ENCODE results near the gene ISYNA1. TPM values are rescaled to one million over a fixed set of nuclear protein-coding genes. Genes with fewer than 3 reads are reported as not detected.

The ISYNA1 gene
- total RNA-seq, 1 experiment from 2014 or later = 6.8 TPM

DNA sequence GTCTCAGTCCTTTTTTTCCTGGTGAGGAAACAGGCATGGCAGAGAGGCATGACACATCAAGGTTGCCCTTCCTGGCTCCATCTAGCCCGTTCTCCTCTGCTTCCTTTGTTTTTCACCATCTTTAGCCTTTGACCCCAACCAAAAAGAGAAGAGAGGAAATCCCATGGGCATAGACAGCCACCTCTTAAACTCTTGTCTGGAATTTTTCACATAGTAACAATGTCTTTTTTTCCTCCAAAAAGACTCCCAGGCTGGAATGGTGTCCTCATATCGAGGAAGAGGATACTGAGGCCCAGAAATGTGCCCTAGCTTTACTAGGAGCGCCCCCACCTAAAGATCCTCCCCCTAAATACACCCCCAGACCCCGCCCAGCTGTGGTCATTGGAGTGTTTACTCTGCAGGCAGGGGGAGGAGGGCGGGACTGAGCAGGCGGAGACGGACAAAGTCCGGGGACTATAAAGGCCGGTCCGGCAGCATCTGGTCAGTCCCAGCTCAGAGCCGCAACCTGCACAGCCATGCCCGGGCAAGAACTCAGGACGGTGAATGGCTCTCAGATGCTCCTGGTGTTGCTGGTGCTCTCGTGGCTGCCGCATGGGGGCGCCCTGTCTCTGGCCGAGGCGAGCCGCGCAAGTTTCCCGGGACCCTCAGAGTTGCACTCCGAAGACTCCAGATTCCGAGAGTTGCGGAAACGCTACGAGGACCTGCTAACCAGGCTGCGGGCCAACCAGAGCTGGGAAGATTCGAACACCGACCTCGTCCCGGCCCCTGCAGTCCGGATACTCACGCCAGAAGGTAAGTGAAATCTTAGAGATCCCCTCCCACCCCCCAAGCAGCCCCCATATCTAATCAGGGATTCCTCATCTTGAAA, 52.0 kb downstream of the ISYNA1 start, which contains the start of gene GDF15:
Gene GDF15 (plus strand): TSS at position 484 of the 868 bp plus-strand sequence. CDS start 32 bp downstream, at position 516.
- no peaks in the 10 kb centered on the region for H3K9me3 Mint-ChIP-seq (ENCODE audit: unreplicated experiment)
- BruUV-seq (replicated peaks) = no TSS peak
- DNase-seq (ENCODE audit: unreplicated experiment) = peak; percentile 85
- H3K36me3 Mint-ChIP-seq (ENCODE audit: insufficient read depth, unreplicated experiment) = peaks cover 43% of the 10 kb centered on the region
- CTCF ChIA-PET = interaction anchor here (0.5 to 4.8 kb wide), 15 partner anchors 10 to 1065 kb away, joined by 3 to 61 read pairs (median 3); no protein-coding TSS in a partner anchor
- POLR2A ChIA-PET = interaction anchor here (0.5 to 5.5 kb wide), 14 partner anchors 12 to 193 kb away, joined by 3 to 44 read pairs (median 5); partner anchors contain the start of genes JUND, MPV17L2 and SSBP4
- H3K27ac Mint-ChIP-seq (ENCODE audit: low read depth, unreplicated experiment) = peak within 1 kb of the TSS; percentile 77
- TF ChIP-seq, protein P1, sequence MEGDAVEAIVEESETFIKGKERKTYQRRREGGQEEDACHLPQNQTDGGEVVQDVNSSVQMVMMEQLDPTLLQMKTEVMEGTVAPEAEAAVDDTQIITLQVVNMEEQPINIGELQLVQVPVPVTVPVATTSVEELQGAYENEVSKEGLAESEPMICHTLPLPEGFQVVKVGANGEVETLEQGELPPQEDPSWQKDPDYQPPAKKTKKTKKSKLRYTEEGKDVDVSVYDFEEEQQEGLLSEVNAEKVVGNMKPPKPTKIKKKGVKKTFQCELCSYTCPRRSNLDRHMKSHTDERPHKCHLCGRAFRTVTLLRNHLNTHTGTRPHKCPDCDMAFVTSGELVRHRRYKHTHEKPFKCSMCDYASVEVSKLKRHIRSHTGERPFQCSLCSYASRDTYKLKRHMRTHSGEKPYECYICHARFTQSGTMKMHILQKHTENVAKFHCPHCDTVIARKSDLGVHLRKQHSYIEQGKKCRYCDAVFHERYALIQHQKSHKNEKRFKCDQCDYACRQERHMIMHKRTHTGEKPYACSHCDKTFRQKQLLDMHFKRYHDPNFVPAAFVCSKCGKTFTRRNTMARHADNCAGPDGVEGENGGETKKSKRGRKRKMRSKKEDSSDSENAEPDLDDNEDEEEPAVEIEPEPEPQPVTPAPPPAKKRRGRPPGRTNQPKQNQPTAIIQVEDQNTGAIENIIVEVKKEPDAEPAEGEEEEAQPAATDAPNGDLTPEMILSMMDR (IDR thresholded peaks at IDR 0.05; ENCODE audit: unreplicated experiment) = peak; percentile 74
- peak within 1 kb of the TSS; percentile 79 for H3K4me3 Mint-ChIP-seq (ENCODE audit: unreplicated experiment)
- peaks cover 23% of the 10 kb centered on the region for H3K4me1 Mint-ChIP-seq (ENCODE audit: insufficient read depth, unreplicated experiment)
- H3K27me3 Mint-ChIP-seq (ENCODE audit: insufficient read depth, unreplicated experiment) = no peaks in the 10 kb centered on the region
- intact Hi-C loops (cut with micrococcal nuclease) = loop anchor here (1.0 kb wide), 1 partner anchor 37 kb away; no protein-coding TSS in a partner anchor

DNA sequence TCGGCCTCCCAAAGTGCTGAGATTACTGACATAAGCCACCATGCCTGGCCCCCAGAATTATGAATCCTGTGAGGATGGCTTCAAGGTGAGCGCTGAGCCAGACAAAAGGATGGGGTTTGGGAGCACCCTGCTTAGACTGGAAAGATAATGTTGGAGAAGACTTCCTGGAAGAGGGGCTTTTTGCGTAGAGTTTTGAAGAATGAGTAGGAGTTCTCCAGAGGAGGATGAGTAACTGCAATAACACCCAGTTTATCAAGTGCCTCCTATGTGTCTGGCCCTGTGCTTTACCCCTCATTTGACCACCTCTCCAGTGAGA, 52.6 kb downstream of the ISYNA1 start:
- Mint-ChIP-seq H3K36me3 (ENCODE audit: insufficient read depth, unreplicated experiment) (peaks cover 40% of the 10 kb centered on the region), H3K27ac (ENCODE audit: low read depth, unreplicated experiment) (peak overlapping the region; percentile 77), H3K4me3 (ENCODE audit: unreplicated experiment) (no peak overlapping the region), H3K9me3 (ENCODE audit: unreplicated experiment) (no peaks in the 10 kb centered on the region), H3K4me1 (ENCODE audit: insufficient read depth, unreplicated experiment) (peaks cover 20% of the 10 kb centered on the region), H3K27me3 (ENCODE audit: insufficient read depth, unreplicated experiment) (no peaks in the 10 kb centered on the region)
- intact Hi-C loops (cut with micrococcal nuclease) = no loop called here
- ChIA-PET POLR2A (interaction anchor here (0.5 to 5.5 kb wide), 12 partner anchors 11 to 193 kb away, joined by 3 to 44 read pairs (median 6); partner anchors contain the start of genes JUND, MPV17L2 and SSBP4), CTCF (interaction anchor here (0.6 to 4.8 kb wide), 11 partner anchors 9 to 87 kb away, joined by 3 to 61 read pairs (median 3); no protein-coding TSS in a partner anchor)
- TF ChIP-seq, protein P1 (IDR thresholded peaks at IDR 0.05; ENCODE audit: unreplicated experiment) = no peak
- BruUV-seq (replicated peaks) = TSS peak; percentile 91
- DNase-seq (ENCODE audit: unreplicated experiment) = no peak

GRCh38 chr19:18384775-18385174, 53.2 kb downstream of the ISYNA1 start:
- POLR2A ChIA-PET = interaction anchor here (0.6 to 2.0 kb wide), 2 partner anchors 34 to 35 kb away, joined by 3 to 6 read pairs; partner anchors contain the start of gene SSBP4
- intact Hi-C loops (cut with micrococcal nuclease) = no loop called here
- BruUV-seq (replicated peaks) = no TSS peak
- CTCF ChIA-PET = interaction anchor here (0.7 to 1.7 kb wide), 3 partner anchors 11 to 39 kb away, joined by 3 to 5 read pairs (median 4); no protein-coding TSS in a partner anchor
- no peaks in the 10 kb centered on the region for H3K9me3 Mint-ChIP-seq (ENCODE audit: unreplicated experiment)
- TF ChIP-seq, protein P1 (IDR thresholded peaks at IDR 0.05; ENCODE audit: unreplicated experiment) = no peak
- no peaks in the 10 kb centered on the region for H3K27me3 Mint-ChIP-seq (ENCODE audit: insufficient read depth, unreplicated experiment)
- no peak for DNase-seq (ENCODE audit: unreplicated experiment)
- H3K4me3 Mint-ChIP-seq (ENCODE audit: unreplicated experiment) = no peak overlapping the region
- H3K4me1 Mint-ChIP-seq (ENCODE audit: insufficient read depth, unreplicated experiment) = peaks cover 24% of the 10 kb centered on the region
- peaks cover 34% of the 10 kb centered on the region for H3K36me3 Mint-ChIP-seq (ENCODE audit: insufficient read depth, unreplicated experiment)
- peak overlapping the region; percentile 77 for H3K27ac Mint-ChIP-seq (ENCODE audit: low read depth, unreplicated experiment)

Small RNA genes lying within 50 kb of the gene (microRNA-seq; reads per million reads assigned to microRNA genes)
- gene MIR3189 = 0.79 reads per million

Other genes with a start within 250 kb of the ISYNA1 start
- 12.9 and 15.4 TPM in 2 replicates for gene MPV17L2, start 244.9 kb downstream of the ISYNA1 start, total RNA-seq (2022)
- gene RAB3A, start 234.1 kb downstream of the ISYNA1 start, total RNA-seq (2022) = 0.68 and 0.81 TPM in 2 replicates
- gene PDE4C, start 211.7 kb downstream of the ISYNA1 start, total RNA-seq (2022) = 0.42 and 0.54 TPM in 2 replicates
- gene IQCN, start 163.7 kb downstream of the ISYNA1 start, total RNA-seq (2022) = 0.26 and 0.42 TPM in 2 replicates
- gene JUND, start 156.5 kb downstream of the ISYNA1 start, total RNA-seq (2022) = 120 and 123 TPM in 2 replicates
- 172 and 193 TPM in 2 replicates for gene LSM4, start 115.1 kb downstream of the ISYNA1 start, total RNA-seq (2022)
- gene PGPEP1, start 97.5 kb downstream of the ISYNA1 start, total RNA-seq (2022) = 6.5 and 11.9 TPM in 2 replicates
- 193 and 288 TPM in 2 replicates for gene GDF15, start 52.0 kb downstream of the ISYNA1 start, total RNA-seq (2022)
- not detected in 2 replicates for gene LRRC25, start 40.5 kb downstream of the ISYNA1 start, total RNA-seq (2022)
- 22.3 and 26.3 TPM in 2 replicates for gene SSBP4, start 18.7 kb downstream of the ISYNA1 start, total RNA-seq (2022)
- gene ELL, start 83.9 kb upstream of the ISYNA1 start, total RNA-seq (2022) = 20.8 and 22.4 TPM in 2 replicates
- 142 and 154 TPM in 2 replicates for gene FKBP8, start 105.4 kb upstream of the ISYNA1 start, total RNA-seq (2022)
- gene KXD1, start 119.7 kb upstream of the ISYNA1 start, total RNA-seq (2022) = 120 and 126 TPM in 2 replicates
- gene UBA52, start 133.7 kb upstream of the ISYNA1 start, total RNA-seq (2022) = 1,330 and 1,392 TPM in 2 replicates
- gene REX1BD, start 150.7 kb upstream of the ISYNA1 start, total RNA-seq (2022) = 29.6 and 49.3 TPM in 2 replicates
- gene CRLF1, start 168.7 kb upstream of the ISYNA1 start, total RNA-seq (2022) = 4.3 and 4.8 TPM in 2 replicates
- gene TMEM59L, start 174.7 kb upstream of the ISYNA1 start, total RNA-seq (2022) = 0.33 and 0.64 TPM in 2 replicates
- 6.6 and 8.9 TPM in 2 replicates for gene KLHL26, start 198.9 kb upstream of the ISYNA1 start, total RNA-seq (2022)
- gene CRTC1, start 245.5 kb upstream of the ISYNA1 start, total RNA-seq (2022) = 8.6 and 11.1 TPM in 2 replicates